GM12875 (cell line): ENCODE data around the gene BRIP1.

Source experiments
- H3K4me3 ChIP-seq: one replicate; pipeline ENCODE4 v1.5.1; 2011; ENCODE audit warnings: low read depth, low read length, control low read depth
- TF ChIP-seq, protein P1 (sequence below): IDR thresholded peaks from 2 replicates; pipeline ENCODE4 v1.5.1; 2011; ENCODE audit warnings: low read depth, mild to moderate bottlenecking, control low read depth, inconsistent platforms, low read length, moderate library complexity, borderline replicate concordance; ENCODE audit not compliant: insufficient read depth

Gene BRIP1

DNA sequence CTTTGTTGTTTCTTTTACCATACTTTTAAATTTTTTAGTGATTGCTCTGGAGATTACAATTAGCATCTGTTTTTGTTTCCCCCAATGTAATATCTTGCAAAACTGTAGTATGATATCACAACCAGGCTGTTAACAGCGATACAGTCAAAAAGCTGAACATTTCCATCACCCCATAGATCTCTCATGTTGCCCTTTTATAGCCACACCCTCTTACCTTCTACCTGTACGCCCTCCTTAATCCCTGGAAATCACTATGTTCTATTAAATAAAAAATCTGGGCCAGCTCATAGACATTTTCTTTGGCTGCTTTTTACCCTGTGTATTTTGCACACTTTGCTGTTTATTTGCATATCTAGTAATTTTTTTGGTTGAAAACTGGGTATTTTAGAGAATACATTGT lies 205.1 kb downstream of the BRIP1 start:
- TF ChIP-seq, protein P1, sequence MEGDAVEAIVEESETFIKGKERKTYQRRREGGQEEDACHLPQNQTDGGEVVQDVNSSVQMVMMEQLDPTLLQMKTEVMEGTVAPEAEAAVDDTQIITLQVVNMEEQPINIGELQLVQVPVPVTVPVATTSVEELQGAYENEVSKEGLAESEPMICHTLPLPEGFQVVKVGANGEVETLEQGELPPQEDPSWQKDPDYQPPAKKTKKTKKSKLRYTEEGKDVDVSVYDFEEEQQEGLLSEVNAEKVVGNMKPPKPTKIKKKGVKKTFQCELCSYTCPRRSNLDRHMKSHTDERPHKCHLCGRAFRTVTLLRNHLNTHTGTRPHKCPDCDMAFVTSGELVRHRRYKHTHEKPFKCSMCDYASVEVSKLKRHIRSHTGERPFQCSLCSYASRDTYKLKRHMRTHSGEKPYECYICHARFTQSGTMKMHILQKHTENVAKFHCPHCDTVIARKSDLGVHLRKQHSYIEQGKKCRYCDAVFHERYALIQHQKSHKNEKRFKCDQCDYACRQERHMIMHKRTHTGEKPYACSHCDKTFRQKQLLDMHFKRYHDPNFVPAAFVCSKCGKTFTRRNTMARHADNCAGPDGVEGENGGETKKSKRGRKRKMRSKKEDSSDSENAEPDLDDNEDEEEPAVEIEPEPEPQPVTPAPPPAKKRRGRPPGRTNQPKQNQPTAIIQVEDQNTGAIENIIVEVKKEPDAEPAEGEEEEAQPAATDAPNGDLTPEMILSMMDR: no peak
- H3K4me3 ChIP-seq: no peak overlapping the region

DNA sequence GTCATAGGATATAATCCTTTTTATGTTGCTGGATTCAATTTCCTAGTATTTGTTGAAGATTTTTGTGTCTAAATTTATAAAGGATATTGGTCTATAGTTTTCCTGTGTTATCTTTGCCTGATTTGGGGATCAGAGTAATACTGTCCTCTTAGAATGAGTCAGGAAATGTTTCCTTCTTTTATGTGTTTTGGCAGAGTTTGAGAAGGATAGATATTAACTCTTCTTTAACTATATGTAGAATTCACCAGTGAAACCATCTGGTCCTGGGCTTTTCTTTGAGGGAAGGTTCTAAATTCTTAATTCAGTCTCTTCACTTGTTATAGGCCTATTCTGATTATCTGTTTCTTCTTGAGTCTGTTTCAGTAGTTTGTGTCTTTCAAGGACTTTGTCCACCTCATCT lies 206.0 kb downstream of the BRIP1 start:
- no peak overlapping the region for H3K4me3 ChIP-seq
- TF ChIP-seq, protein P1: no peak

DNA sequence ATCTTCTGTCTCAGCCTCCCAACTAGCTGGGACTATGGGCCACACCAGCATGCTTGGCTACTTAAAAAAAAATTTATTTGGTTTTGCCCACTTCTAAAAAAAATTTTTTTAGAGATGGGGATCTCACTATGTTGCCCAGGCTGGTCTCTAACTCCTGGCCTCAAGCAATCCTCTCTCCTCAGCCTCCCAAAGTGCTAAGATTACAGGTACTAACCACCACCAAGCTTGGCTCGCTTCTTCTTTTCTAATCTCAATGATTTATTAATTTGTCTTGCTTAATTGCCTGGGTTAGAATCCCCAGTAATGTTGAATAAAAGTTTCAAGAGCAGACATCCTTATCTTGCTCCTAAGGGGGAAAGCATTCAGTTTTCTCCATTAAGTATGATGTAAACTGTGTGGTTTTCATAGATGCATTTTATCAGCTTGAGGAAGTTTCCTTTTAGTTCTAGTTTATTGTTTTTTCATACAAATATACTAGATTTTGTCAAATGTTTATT lies 206.6 kb downstream of the BRIP1 start:
- no peak overlapping the region for H3K4me3 ChIP-seq
- TF ChIP-seq, protein P1: no peak

DNA sequence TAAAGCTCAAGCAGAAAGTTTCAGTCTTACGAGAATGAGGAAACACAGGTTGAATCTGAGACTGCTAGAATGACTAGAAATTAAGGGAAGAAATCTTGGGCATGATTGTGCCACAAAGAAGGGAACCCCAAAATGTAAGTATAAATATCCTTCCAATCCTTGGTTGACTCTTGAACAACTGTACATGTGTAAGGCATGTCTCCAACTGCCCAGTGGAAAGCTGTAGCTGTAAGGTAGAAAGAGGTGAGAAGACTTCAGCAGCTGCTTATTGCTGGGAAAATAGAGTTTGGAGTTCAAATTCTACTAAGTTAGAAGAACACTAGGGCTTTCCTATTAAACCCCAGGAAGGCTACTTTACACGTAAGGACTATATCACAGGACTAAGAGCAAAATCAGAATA lies 212.6 kb downstream of the BRIP1 start:
- TF ChIP-seq, protein P1: no peak
- H3K4me3 ChIP-seq: no peak overlapping the region

DNA sequence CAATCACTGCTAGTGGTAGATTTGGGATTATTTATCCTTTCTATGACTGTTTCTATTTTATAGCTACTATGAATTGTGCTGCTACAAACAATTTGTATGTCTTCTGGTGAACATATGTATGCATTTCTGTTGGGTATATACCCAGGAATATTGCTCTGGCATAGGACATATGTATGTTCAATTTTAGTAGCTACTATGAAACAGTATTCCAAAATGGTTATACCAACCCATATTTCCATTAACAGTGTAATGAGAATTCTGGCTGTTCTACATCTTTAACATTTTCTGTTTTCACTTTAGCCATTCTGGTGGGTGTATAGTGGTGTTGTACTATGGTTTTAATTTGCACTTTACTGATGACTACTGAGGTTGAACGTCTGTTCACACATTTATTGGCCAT lies 214.7 kb downstream of the BRIP1 start:
- TF ChIP-seq, protein P1: no peak
- H3K4me3 ChIP-seq: no peak overlapping the region

DNA sequence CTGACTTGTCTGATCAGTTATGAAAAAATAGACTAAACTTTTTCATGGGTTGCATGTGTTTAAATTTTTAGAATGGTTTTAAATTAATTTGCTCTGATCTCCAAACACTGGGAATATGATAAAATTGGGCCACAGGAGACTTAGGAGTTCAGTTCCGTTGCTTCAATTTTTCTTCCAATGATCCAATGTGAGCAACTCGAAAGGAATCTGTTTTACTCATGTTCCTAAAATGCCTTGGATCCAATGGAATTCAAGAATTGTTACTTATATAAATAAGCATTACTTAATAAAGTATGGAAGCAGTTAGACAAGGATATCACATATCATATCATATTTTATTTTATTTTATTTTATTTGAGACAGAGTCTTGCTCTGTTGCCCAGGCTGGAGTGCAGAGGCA lies 216.3 kb downstream of the BRIP1 start:
- TF ChIP-seq, protein P1: no peak
- no peak overlapping the region for H3K4me3 ChIP-seq

DNA sequence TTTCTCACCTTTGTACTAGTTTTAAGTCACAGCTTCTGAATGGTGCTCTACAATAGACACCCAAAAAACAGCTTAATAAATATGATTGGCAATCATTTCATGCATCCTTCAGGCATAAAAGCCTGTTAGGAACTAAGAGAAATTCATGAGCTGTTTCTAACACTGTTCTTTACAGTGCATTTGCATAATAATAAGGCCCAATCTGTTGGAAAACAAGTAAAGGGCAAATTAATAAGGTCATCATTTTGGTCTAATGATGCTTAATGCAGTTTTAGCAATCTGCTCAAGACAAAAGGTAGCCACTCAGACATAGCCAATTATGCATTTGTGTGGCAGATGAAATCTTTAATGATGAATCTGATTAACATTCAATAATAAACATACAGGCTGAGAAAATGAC lies 216.8 kb downstream of the BRIP1 start:
- TF ChIP-seq, protein P1: no peak
- no peak overlapping the region for H3K4me3 ChIP-seq
